IMR-90 (cell line): ENCODE data around the gene FAM174B. TPM values are rescaled to one million over a fixed set of nuclear protein-coding genes. Genes with fewer than 3 reads are reported as not detected.

ENCODE experiments used
- ATAC-seq: fragments of 200-7000 bp; cut with Tn5 transposase; 2 replicates; pipeline ENCODE4 v1.9.1; 2020; ENCODE audit warnings: low read depth, mild to moderate bottlenecking, moderate library complexity
- BruUV-seq: library from RNA; stranded (reverse); fragments of 400-500 nt; replicated peaks from 2 replicates; lab custom pipeline; 2021; lab: Mats Ljungman, UMichigan
- CTCF ChIA-PET: fragments of 300-600 bp; formaldehyde crosslinking; extraction: SDS; loops from one replicate; lab custom pipeline; 2021; ENCODE audit warnings: antibody characterized with exemption; lab: Yijun Ruan, JAX
- POLR2A ChIA-PET: fragments of 300-600 bp; sonication (Branson Sonifier 250); formaldehyde crosslinking; loops from one replicate; lab custom pipeline; 2022; ENCODE audit warnings: antibody characterized with exemption; ENCODE audit not compliant: unreplicated experiment; lab: Charles Lee
- DNase-seq: peaks from one replicate; pipeline ENCODE4 v3.0.0; 2013
- H2AFZ ChIP-seq: replicated peaks from 2 replicates; pipeline ENCODE3; 2013; ENCODE audit warnings: low read length, mild to moderate bottlenecking; ENCODE audit not compliant: poor library complexity
- H2AK5ac ChIP-seq: 2 replicates; pipeline ENCODE4 v1.6.1; 2013; ENCODE audit warnings: low read depth, low read length, inconsistent platforms
- H2AK9ac ChIP-seq: replicated peaks from 2 replicates; pipeline ENCODE3; 2013; ENCODE audit warnings: mild to moderate bottlenecking, low read depth, low read length, moderate library complexity; ENCODE audit not compliant: poor library complexity
- H2BK120ac ChIP-seq: 2 replicates; pipeline ENCODE4 v1.6.1; 2013; ENCODE audit warnings: low read depth, low read length, inconsistent platforms
- H2BK15ac ChIP-seq: 3 replicates; pipeline ENCODE4 v1.6.1; 2013; ENCODE audit warnings: low read depth, low read length, inconsistent platforms
- H2BK20ac ChIP-seq: 2 replicates; pipeline ENCODE4 v1.6.1; 2013; ENCODE audit warnings: low read depth, mild to moderate bottlenecking, inconsistent platforms, low read length, moderate library complexity
- H2BK5ac ChIP-seq: 2 replicates; pipeline ENCODE4 v1.6.1; 2013; ENCODE audit warnings: mild to moderate bottlenecking, low read depth, low read length, inconsistent platforms; ENCODE audit not compliant: poor library complexity, severe bottlenecking
- H3K14ac ChIP-seq: replicated peaks from 2 replicates; pipeline ENCODE4 v1.6.1; 2013; ENCODE audit warnings: low read depth, low read length, inconsistent platforms
- H3K18ac ChIP-seq: 2 replicates; pipeline ENCODE4 v1.6.1; 2013; ENCODE audit warnings: low read depth, low read length, control low read depth
- H3K23ac ChIP-seq: 2 replicates; pipeline ENCODE4 v1.6.1; 2013; ENCODE audit warnings: low read depth, low read length, inconsistent platforms
- H3K27ac ChIP-seq: 2 replicates; pipeline ENCODE4 v1.5.1; 2013; ENCODE audit warnings: mild to moderate bottlenecking, control low read depth, low read length; ENCODE audit not compliant: insufficient read depth
- H3K27me3 ChIP-seq: 2 replicates; pipeline ENCODE4 v1.6.1; 2013; ENCODE audit warnings: low read length; ENCODE audit not compliant: control insufficient read depth, insufficient read depth
- H3K36me3 ChIP-seq: 2 replicates; pipeline ENCODE4 v1.6.1; 2013; ENCODE audit warnings: low read length, mixed read lengths; ENCODE audit not compliant: control insufficient read depth, insufficient read depth
- H3K4ac ChIP-seq: 2 replicates; pipeline ENCODE4 v1.6.1; 2013; ENCODE audit warnings: low read depth, low read length, inconsistent platforms
- H3K4me1 ChIP-seq: 2 replicates; pipeline ENCODE4 v1.6.1; 2013; ENCODE audit warnings: low read length, mixed read lengths; ENCODE audit not compliant: control insufficient read depth, insufficient read depth
- H3K4me2 ChIP-seq: 2 replicates; pipeline ENCODE4 v1.6.1; 2013; ENCODE audit warnings: low read depth, mild to moderate bottlenecking, control low read depth, low read length, moderate library complexity
- H3K4me3 ChIP-seq: 2 replicates; pipeline ENCODE4 v1.5.1; 2013; ENCODE audit warnings: low read depth, mild to moderate bottlenecking, control low read depth, low read length, moderate library complexity; ENCODE audit not compliant: insufficient read depth
- H3K56ac ChIP-seq: 2 replicates; pipeline ENCODE4 v1.6.1; 2013; ENCODE audit warnings: low read length, inconsistent platforms; ENCODE audit not compliant: insufficient read depth; ENCODE audit errors: extremely low read depth
- H3K79me1 ChIP-seq, 2 experiments: 2 replicates each; pipeline ENCODE4 v1.6.1; 2013; ENCODE audit warnings: low read length in 2 of 2, inconsistent platforms in 1 of 2, low read depth in 1 of 2
- H3K9ac ChIP-seq: 2 replicates; pipeline ENCODE4 v1.6.1; 2013; ENCODE audit warnings: low read depth, low read length, control low read depth
- H3K9me1 ChIP-seq: 2 replicates; pipeline ENCODE4 v1.6.1; 2013; ENCODE audit warnings: low read length, inconsistent platforms; ENCODE audit not compliant: insufficient read depth
- H3K9me3 ChIP-seq: 2 replicates; pipeline ENCODE4 v1.6.1; 2013; ENCODE audit warnings: low read length; ENCODE audit not compliant: control insufficient read depth, insufficient read depth
- H4K20me1 ChIP-seq: 2 replicates; pipeline ENCODE4 v1.6.1; 2013; ENCODE audit warnings: low read length, inconsistent platforms; ENCODE audit not compliant: insufficient read depth
- H4K5ac ChIP-seq: 2 replicates; pipeline ENCODE4 v1.6.1; 2013; ENCODE audit warnings: mild to moderate bottlenecking, low read depth, low read length, control low read depth
- H4K8ac ChIP-seq, 2 experiments: 2 replicates each; pipeline ENCODE4 v1.6.1; 2013; ENCODE audit warnings: low read depth in 2 of 2, low read length in 2 of 2, control low read depth in 1 of 2, inconsistent platforms in 1 of 2
- H4K91ac ChIP-seq: 2 replicates; pipeline ENCODE4 v1.6.1; 2013; ENCODE audit warnings: low read depth, low read length, inconsistent platforms; ENCODE audit not compliant: insufficient read depth
- MAFK ChIP-seq: IDR thresholded peaks from 2 replicates; pipeline ENCODE4 v1.6.1; 2012; ENCODE audit warnings: low read depth, low read length, improper control_type of control experiment
- WGBS, 2 experiments: methylation state at CpG; one replicate each; pipeline versions ENCODE4 v1.1.5 to v1.1.7; 2013; ENCODE audit warnings: missing lambda C conversion rate in 2 of 2; ENCODE audit not compliant: insufficient read length in 1 of 2; ENCODE audit errors: extremely low coverage in 2 of 2; 5-methylcytosine and 5-hydroxymethylcytosine counted together
- dilution Hi-C: fragments of 300-500 bp; cut with HindIII; formaldehyde crosslinking; loops from one replicate; pipeline ENCODE4 v1.14.3; 2018; ENCODE audit warnings: low sequenced_read_pairs; ENCODE audit not compliant: unreplicated experiment
- in situ Hi-C: fragments of 300-500 bp; cut with MboI; formaldehyde crosslinking; loops from 3 replicates; pipeline ENCODE4 v1.14.3; 2019; ENCODE audit warnings: low sequenced_read_pairs, inconsistent platforms, mixed read lengths
- intact Hi-C: fragments of 100-400 bp; cut with micrococcal nuclease; formaldehyde crosslinking; loops from 2 replicates; pipeline ENCODE4 v1.10.0; 2022
- polyA plus RNA-seq, 3 experiments: library from polyadenylated mRNA; depleted of rRNA; stranded (reverse); fragments of >200 nt; gene quantifications; 2 replicates each; pipeline ENCODE4 v1.2.3, GENCODE V29; 2012; ENCODE audit warnings: low replicate concordance in 1 of 3
- total RNA-seq: library from RNA; depleted of rRNA; stranded (reverse); fragments of >200 nt; gene quantifications from 2 replicates; pipeline ENCODE4 v1.2.3, GENCODE V29; 2012
- TF ChIP-seq, protein P1 (sequence below): fragments of 150-350 bp; IDR thresholded peaks from 2 replicates; pipeline ENCODE4 v1.6.1; 2017; ENCODE audit warnings: mild to moderate bottlenecking, antibody characterized with exemption, low read length, low read depth
- TF ChIP-seq, protein P2 (sequence below): conservative IDR thresholded peaks from 2 replicates; pipeline ENCODE4 v1.5.1; 2012; ENCODE audit warnings: mild to moderate bottlenecking, low read depth, low read length, improper control_type of control experiment

FAM174B gene
- total and polyA plus RNA-seq, 2 of the 4 experiments (the other 2 are of a cell fraction): 0.18 to 0.56 TPM

DNA sequence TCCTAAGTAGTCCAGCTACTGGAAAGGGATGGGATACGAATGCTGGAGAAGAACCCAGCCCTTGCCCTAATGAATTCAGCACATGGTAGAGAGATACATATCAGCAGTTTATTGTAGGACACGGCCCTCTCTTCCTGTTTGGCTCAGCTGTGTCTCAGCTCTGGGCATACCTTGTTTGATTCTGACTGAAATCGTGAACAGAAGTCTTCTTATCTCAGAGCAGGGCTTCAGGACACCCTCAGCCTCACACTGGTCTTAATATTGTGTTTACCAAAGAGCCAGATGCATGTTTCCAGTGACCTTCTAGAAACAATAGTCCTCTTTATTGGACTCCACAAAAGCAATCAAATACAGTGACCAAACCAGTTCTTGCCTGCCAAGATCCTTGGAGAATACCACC lies 54.7 kb downstream of the FAM174B start:
- H3K18ac ChIP-seq: no peak overlapping the region
- no peak overlapping the region for H3K14ac ChIP-seq
- no peak overlapping the region for H2AK9ac ChIP-seq
- H2BK15ac ChIP-seq: no peak overlapping the region
- no peak overlapping the region for H3K4me2 ChIP-seq
- H3K27ac ChIP-seq: no peak overlapping the region
- H4K91ac ChIP-seq: no peak overlapping the region
- no peaks in the 10 kb centered on the region for H4K20me1 ChIP-seq
- ChIA-PET CTCF (no interaction called here), POLR2A (no interaction called here)
- H3K9me3 ChIP-seq: no peaks in the 10 kb centered on the region
- peaks cover 2% of the 10 kb centered on the region; the same call in 1 of the 2 replicates for H3K27me3 ChIP-seq
- H3K9ac ChIP-seq: no peak overlapping the region
- no peaks in the 10 kb centered on the region for H3K36me3 ChIP-seq
- H3K56ac ChIP-seq: no peak overlapping the region
- no peak overlapping the region for H2BK20ac ChIP-seq
- in situ Hi-C loops: no loop called here
- H2BK120ac ChIP-seq: no peak overlapping the region
- dilution Hi-C loops: no loop called here
- no peaks in the 10 kb centered on the region for H3K4me1 ChIP-seq
- H3K4me3 ChIP-seq: no peak overlapping the region
- no peak overlapping the region for H2AK5ac ChIP-seq
- DNase-seq (no peak), ATAC-seq (no peak)
- no peak overlapping the region for H3K4ac ChIP-seq
- intact Hi-C loops: no loop called here
- WGBS, 2 experiments: 22% methylated on average over 2 of the region's 3 CpGs; no CpG with 5 or more reads in 1 of the 2 experiments
- no TSS peak for BruUV-seq
- H3K23ac ChIP-seq: no peak overlapping the region
- H4K8ac ChIP-seq: no peak overlapping the region
- no peaks in the 10 kb centered on the region for H3K79me1 ChIP-seq
- no peak overlapping the region for H4K5ac ChIP-seq
- TF ChIP-seq MAFK: no peak
- TF ChIP-seq, protein P1, sequence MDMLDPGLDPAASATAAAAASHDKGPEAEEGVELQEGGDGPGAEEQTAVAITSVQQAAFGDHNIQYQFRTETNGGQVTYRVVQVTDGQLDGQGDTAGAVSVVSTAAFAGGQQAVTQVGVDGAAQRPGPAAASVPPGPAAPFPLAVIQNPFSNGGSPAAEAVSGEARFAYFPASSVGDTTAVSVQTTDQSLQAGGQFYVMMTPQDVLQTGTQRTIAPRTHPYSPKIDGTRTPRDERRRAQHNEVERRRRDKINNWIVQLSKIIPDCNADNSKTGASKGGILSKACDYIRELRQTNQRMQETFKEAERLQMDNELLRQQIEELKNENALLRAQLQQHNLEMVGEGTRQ: no peak
- TF ChIP-seq, protein P2, sequence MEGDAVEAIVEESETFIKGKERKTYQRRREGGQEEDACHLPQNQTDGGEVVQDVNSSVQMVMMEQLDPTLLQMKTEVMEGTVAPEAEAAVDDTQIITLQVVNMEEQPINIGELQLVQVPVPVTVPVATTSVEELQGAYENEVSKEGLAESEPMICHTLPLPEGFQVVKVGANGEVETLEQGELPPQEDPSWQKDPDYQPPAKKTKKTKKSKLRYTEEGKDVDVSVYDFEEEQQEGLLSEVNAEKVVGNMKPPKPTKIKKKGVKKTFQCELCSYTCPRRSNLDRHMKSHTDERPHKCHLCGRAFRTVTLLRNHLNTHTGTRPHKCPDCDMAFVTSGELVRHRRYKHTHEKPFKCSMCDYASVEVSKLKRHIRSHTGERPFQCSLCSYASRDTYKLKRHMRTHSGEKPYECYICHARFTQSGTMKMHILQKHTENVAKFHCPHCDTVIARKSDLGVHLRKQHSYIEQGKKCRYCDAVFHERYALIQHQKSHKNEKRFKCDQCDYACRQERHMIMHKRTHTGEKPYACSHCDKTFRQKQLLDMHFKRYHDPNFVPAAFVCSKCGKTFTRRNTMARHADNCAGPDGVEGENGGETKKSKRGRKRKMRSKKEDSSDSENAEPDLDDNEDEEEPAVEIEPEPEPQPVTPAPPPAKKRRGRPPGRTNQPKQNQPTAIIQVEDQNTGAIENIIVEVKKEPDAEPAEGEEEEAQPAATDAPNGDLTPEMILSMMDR: no peak
- H3K9me1 ChIP-seq: no peaks in the 10 kb centered on the region
- no peak overlapping the region for H2AFZ ChIP-seq
- no peak overlapping the region for H2BK5ac ChIP-seq
